ENCODE results near the gene RFPL4A. TPM values are rescaled to one million over a fixed set of nuclear protein-coding genes. Genes with fewer than 3 reads are reported as not detected.

Gene RFPL4A
- total RNA-seq, 1 donor from 2014 or later: 0.43 TPM

DNA sequence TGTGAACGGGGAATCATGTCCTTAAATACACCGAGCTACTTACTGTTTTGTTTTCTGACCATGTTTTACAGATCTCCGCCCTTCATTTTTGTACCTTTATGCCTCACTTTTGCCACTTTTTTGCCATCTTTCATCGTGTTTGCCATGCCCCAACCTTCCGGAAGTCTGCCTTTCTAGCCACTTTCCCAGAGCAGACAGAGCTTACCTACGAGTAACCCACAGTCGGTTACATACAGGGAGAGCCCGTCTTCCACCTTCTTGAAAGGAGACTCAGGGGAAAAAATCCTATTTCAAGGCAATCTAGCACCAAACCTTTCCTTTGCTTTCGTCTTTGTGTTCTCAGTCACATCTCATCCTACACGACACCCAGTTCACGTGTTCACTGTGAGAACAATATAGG is 36.1 kb downstream of the RFPL4A start:
- no peaks in the 10 kb centered on the region for H3K27me3 Mint-ChIP-seq (ENCODE audit: low read depth, unreplicated experiment)
- Histone ChIP-seq H3K9me3 (ENCODE audit: insufficient read depth, low read depth, low read length) (peaks cover 2% of the 10 kb centered on the region), H4K20me1 (ENCODE audit: insufficient read depth, low read length) (no peaks in the 10 kb centered on the region), H3K36me3 (ENCODE audit: insufficient read depth, low read length) (no peaks in the 10 kb centered on the region), H3K4me1 (ENCODE audit: insufficient read depth, low read length) (no peaks in the 10 kb centered on the region), H3K27me3 (ENCODE audit: insufficient read depth, low read length) (no peaks in the 10 kb centered on the region), H3K79me2 (ENCODE audit: insufficient read depth, low read length) (no peaks in the 10 kb centered on the region), H3K9ac (ENCODE audit: low read length) (no peak overlapping the region), H3K4me3 (ENCODE audit: insufficient read depth, low read depth, low read length) (no peak overlapping the region), H3K27ac (ENCODE audit: low read depth, low read length) (no peak overlapping the region), H3K4me2 (ENCODE audit: low read length) (no peak overlapping the region), H2AFZ (ENCODE audit: low read depth, low read length) (no peak overlapping the region)
- H3K4me1 Mint-ChIP-seq (ENCODE audit: low read depth, unreplicated experiment): no peaks in the 10 kb centered on the region
- FAIRE-seq (no peak), DNase-seq (ENCODE audit: low read depth) (no peak)
- H3K9me3 Mint-ChIP-seq (ENCODE audit: unreplicated experiment): peaks cover 10% of the 10 kb centered on the region
- H3K27ac Mint-ChIP-seq (ENCODE audit: unreplicated experiment): no peak overlapping the region
- H3K4me3 Mint-ChIP-seq (ENCODE audit: unreplicated experiment): no peak overlapping the region
- no peaks in the 10 kb centered on the region for H3K36me3 Mint-ChIP-seq (ENCODE audit: low read depth, unreplicated experiment)
- TF ChIP-seq EZH2 (IDR thresholded peaks at IDR 0.05; ENCODE audit: insufficient read depth, low read length): no peak
- TF ChIP-seq, protein P1, sequence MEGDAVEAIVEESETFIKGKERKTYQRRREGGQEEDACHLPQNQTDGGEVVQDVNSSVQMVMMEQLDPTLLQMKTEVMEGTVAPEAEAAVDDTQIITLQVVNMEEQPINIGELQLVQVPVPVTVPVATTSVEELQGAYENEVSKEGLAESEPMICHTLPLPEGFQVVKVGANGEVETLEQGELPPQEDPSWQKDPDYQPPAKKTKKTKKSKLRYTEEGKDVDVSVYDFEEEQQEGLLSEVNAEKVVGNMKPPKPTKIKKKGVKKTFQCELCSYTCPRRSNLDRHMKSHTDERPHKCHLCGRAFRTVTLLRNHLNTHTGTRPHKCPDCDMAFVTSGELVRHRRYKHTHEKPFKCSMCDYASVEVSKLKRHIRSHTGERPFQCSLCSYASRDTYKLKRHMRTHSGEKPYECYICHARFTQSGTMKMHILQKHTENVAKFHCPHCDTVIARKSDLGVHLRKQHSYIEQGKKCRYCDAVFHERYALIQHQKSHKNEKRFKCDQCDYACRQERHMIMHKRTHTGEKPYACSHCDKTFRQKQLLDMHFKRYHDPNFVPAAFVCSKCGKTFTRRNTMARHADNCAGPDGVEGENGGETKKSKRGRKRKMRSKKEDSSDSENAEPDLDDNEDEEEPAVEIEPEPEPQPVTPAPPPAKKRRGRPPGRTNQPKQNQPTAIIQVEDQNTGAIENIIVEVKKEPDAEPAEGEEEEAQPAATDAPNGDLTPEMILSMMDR (IDR thresholded peaks at IDR 0.05; ENCODE audit: insufficient read depth, low read depth, low read length): no peak

DNA sequence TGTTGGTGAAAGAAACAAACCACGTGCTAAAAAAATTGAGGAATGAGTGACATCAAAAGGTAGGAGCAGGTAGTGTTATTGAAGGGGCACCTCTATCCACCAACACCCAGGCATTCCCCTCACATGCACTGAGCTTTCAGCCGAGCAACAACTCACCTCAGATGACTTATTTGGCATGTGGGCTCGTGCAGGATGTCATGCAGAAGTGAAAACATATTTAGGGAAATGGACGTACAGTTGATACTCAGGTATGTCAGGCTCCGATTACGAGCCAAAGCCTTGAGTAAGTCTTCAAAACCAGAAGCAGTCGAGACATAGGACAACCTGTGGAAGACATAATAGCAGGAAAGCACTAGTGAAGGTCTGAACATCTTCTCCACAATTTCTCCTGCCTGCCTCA is 42.5 kb downstream of the RFPL4A start:
- Histone ChIP-seq H2AFZ (ENCODE audit: low read depth, low read length) (no peak overlapping the region), H3K4me3 (ENCODE audit: insufficient read depth, low read depth, low read length) (no peak overlapping the region), H3K4me2 (ENCODE audit: low read length) (no peak overlapping the region), H3K9ac (ENCODE audit: low read length) (no peak overlapping the region), H3K36me3 (ENCODE audit: insufficient read depth, low read length) (no peaks in the 10 kb centered on the region), H3K27ac (ENCODE audit: low read depth, low read length) (no peak overlapping the region), H3K4me1 (ENCODE audit: insufficient read depth, low read length) (no peaks in the 10 kb centered on the region), H3K27me3 (ENCODE audit: insufficient read depth, low read length) (no peaks in the 10 kb centered on the region), H4K20me1 (ENCODE audit: insufficient read depth, low read length) (no peaks in the 10 kb centered on the region), H3K9me3 (ENCODE audit: insufficient read depth, low read depth, low read length) (no peaks in the 10 kb centered on the region), H3K79me2 (ENCODE audit: insufficient read depth, low read length) (no peaks in the 10 kb centered on the region)
- no peaks in the 10 kb centered on the region for H3K27me3 Mint-ChIP-seq (ENCODE audit: low read depth, unreplicated experiment)
- H3K36me3 Mint-ChIP-seq (ENCODE audit: low read depth, unreplicated experiment): no peaks in the 10 kb centered on the region
- no peak for TF ChIP-seq EZH2 (IDR thresholded peaks at IDR 0.05; ENCODE audit: insufficient read depth, low read length)
- H3K9me3 Mint-ChIP-seq (ENCODE audit: unreplicated experiment): peaks cover 10% of the 10 kb centered on the region
- no peak overlapping the region for H3K4me3 Mint-ChIP-seq (ENCODE audit: unreplicated experiment)
- FAIRE-seq: no peak
- DNase-seq (ENCODE audit: low read depth): no peak
- H3K4me1 Mint-ChIP-seq (ENCODE audit: low read depth, unreplicated experiment): no peaks in the 10 kb centered on the region
- H3K27ac Mint-ChIP-seq (ENCODE audit: unreplicated experiment): no peak overlapping the region

DNA sequence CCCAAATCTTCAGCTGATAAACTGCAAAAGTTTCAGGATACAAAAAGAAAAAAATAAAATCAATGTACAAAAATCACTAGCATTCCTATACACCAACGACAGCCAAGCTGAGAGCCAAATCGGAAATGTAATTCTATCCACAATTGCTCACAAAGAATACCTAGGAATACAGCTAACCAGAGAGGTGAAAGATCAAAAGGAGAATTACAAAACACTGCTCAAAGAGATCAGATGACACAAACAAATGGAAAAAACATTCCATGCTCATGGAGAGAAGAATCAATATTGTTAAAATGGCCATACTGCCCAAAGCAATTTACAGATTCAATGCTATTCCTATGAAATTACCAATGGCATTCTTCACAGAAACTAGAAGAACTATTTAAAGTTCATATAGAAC is 43.4 kb downstream of the RFPL4A start:
- H2AFZ ChIP-seq (ENCODE audit: low read depth, low read length): no peak overlapping the region
- no peaks in the 10 kb centered on the region for H4K20me1 ChIP-seq (ENCODE audit: insufficient read depth, low read length)
- H3K79me2 ChIP-seq (ENCODE audit: insufficient read depth, low read length): no peaks in the 10 kb centered on the region
- DNase-seq (ENCODE audit: low read depth) (no peak), FAIRE-seq (no peak)
- no peak for TF ChIP-seq EZH2 (IDR thresholded peaks at IDR 0.05; ENCODE audit: insufficient read depth, low read length)
- TF ChIP-seq, protein P1 (IDR thresholded peaks at IDR 0.05; ENCODE audit: insufficient read depth, low read depth, low read length): no peak
- Mint-ChIP-seq H3K9me3 (ENCODE audit: unreplicated experiment) (peaks cover 15% of the 10 kb centered on the region), H3K27me3 (ENCODE audit: low read depth, unreplicated experiment) (no peaks in the 10 kb centered on the region), H3K36me3 (ENCODE audit: low read depth, unreplicated experiment) (no peaks in the 10 kb centered on the region), H3K4me3 (ENCODE audit: unreplicated experiment) (no peak overlapping the region), H3K4me1 (ENCODE audit: low read depth, unreplicated experiment) (no peaks in the 10 kb centered on the region), H3K27ac (ENCODE audit: unreplicated experiment) (no peak overlapping the region)
- H3K36me3 ChIP-seq (ENCODE audit: insufficient read depth, low read length): no peaks in the 10 kb centered on the region
- no peak overlapping the region for H3K4me3 ChIP-seq (ENCODE audit: insufficient read depth, low read depth, low read length)
- H3K4me2 ChIP-seq (ENCODE audit: low read length): no peak overlapping the region
- no peaks in the 10 kb centered on the region for H3K9me3 ChIP-seq (ENCODE audit: insufficient read depth, low read depth, low read length)
- no peaks in the 10 kb centered on the region for H3K4me1 ChIP-seq (ENCODE audit: insufficient read depth, low read length)
- no peak overlapping the region for H3K27ac ChIP-seq (ENCODE audit: low read depth, low read length)
- H3K9ac ChIP-seq (ENCODE audit: low read length): no peak overlapping the region
- no peaks in the 10 kb centered on the region for H3K27me3 ChIP-seq (ENCODE audit: insufficient read depth, low read length)
